Gastrocnemius medialis (tissue), 4 donors: ENCODE data around the gene MRPL43.
"Not testable (repeated sequence)": the region's sequence is repeated elsewhere in the genome, so short reads cannot be mapped to it uniquely, and the experiment has no call there.

Experiments
- POLR2A ChIP-seq, 2 donors: fragments of 450-650 bp; IDR thresholded peaks; one replicate each; pipeline ENCODE4 v1.6.1; 2017; ENCODE audit warnings: antibody characterized with exemption in 2 of 2, mild to moderate bottlenecking in 2 of 2, moderate library complexity in 2 of 2
- TF ChIP-seq, protein P1 (sequence below), 5 experiments: fragments of 450-650 bp in 3 of 5; fragments of 200-600 bp in 2 of 5; sonication (generic) in 2 of 5; IDR thresholded peaks in 4 of 5; conservative IDR thresholded peaks in 1 of 5; 1 replicate in 4 of 5; 2 replicates in 1 of 5; pipeline ENCODE4 v1.5.1; 2016 to 2019; ENCODE audit warnings: antibody characterized with exemption in 5 of 5, mild to moderate bottlenecking in 3 of 5, moderate library complexity in 3 of 5

DNA sequence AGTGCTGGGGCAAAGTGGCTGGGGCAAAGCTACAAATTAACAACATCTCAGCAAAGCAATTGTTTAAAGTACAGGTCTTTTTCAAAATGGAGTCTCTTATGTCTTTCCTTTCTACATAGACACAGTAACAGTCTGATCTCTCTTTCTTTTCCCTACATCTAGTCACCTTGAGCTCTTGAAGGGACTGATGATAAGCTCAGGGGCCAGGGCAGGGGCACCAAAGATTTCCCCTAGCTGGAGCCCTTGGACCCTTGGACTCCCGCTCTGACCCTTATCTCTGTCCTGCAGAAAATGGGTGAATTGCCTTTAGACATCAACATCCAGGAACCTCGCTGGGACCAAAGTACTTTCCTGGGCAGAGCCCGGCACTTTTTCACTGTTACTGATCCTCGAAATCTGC is 47.1 kb upstream of the MRPL43 start:
- TF ChIP-seq, protein P1, sequence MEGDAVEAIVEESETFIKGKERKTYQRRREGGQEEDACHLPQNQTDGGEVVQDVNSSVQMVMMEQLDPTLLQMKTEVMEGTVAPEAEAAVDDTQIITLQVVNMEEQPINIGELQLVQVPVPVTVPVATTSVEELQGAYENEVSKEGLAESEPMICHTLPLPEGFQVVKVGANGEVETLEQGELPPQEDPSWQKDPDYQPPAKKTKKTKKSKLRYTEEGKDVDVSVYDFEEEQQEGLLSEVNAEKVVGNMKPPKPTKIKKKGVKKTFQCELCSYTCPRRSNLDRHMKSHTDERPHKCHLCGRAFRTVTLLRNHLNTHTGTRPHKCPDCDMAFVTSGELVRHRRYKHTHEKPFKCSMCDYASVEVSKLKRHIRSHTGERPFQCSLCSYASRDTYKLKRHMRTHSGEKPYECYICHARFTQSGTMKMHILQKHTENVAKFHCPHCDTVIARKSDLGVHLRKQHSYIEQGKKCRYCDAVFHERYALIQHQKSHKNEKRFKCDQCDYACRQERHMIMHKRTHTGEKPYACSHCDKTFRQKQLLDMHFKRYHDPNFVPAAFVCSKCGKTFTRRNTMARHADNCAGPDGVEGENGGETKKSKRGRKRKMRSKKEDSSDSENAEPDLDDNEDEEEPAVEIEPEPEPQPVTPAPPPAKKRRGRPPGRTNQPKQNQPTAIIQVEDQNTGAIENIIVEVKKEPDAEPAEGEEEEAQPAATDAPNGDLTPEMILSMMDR (IDR thresholded peaks at IDR 0.05 in 4 of 5, conservative IDR thresholded peaks at IDR 0.05 in 1 of 5), result not testable (repeated sequence)
- TF ChIP-seq POLR2A (IDR thresholded peaks at IDR 0.05), result not testable (repeated sequence)
